GM19240 (cell line): ENCODE results near the gene RHBDL3.
"Not testable (repeated sequence)": the region's sequence is repeated elsewhere in the genome, so short reads cannot be mapped to it uniquely, and the experiment has no call there.

Source experiments
- DNase-seq: peaks from one replicate; pipeline ENCODE4 v3.0.0; 2011; ENCODE audit warnings: low spot score; ENCODE audit not compliant: insufficient read length

Gene RHBDL3

GRCh38 chr17:32323811-32324491, 58.3 kb downstream of the RHBDL3 start:
- no peak for DNase-seq

GRCh38 chr17:32327911-32328310, 62.3 kb downstream of the RHBDL3 start:
- DNase-seq, result no peak

- DNase-seq, result no peak
Measured at GRCh38 chr17:32330147-32330546, 64.5 kb downstream of the RHBDL3 start.

- no peak for DNase-seq
Measured at GRCh38 chr17:32331243-32332040, 65.8 kb downstream of the RHBDL3 start.

- DNase-seq, result no peak
Measured at GRCh38 chr17:32333187-32333586, 67.6 kb downstream of the RHBDL3 start.

- no peak for DNase-seq
Measured at GRCh38 chr17:32335046-32335445, 69.4 kb downstream of the RHBDL3 start.

GRCh38 chr17:32335687-32336086, 70.1 kb downstream of the RHBDL3 start:
- no peak for DNase-seq

GRCh38 chr17:32341141-32341856, 75.7 kb downstream of the RHBDL3 start:
- DNase-seq, result peak; percentile 24

GRCh38 chr17:32341857-32342602, 76.4 kb downstream of the RHBDL3 start, which contains the start of gene C17orf75:
Gene C17orf75 (minus strand): TSS chr17:32342173. CDS start chr17:32342139, 34 bp downstream.
- no peak for DNase-seq

- DNase-seq, result no peak
Measured at GRCh38 chr17:32342603-32343325, 77.1 kb downstream of the RHBDL3 start.

GRCh38 chr17:32345951-32346600, 80.4 kb downstream of the RHBDL3 start:
- DNase-seq, result no peak

- no peak for DNase-seq
Measured at GRCh38 chr17:32348483-32348800, 82.8 kb downstream of the RHBDL3 start.

GRCh38 chr17:32349503-32349853, 83.8 kb downstream of the RHBDL3 start:
- DNase-seq, result no peak

- peak; percentile 67 for DNase-seq
Measured at GRCh38 chr17:32349854-32350665, 84.4 kb downstream of the RHBDL3 start, which contains the start of gene ZNF207. Gene ZNF207 (plus strand): TSS chr17:32350157. CDS start chr17:32350286, 129 bp downstream.

GRCh38 chr17:32350666-32351418, 85.2 kb downstream of the RHBDL3 start:
- no peak for DNase-seq

GRCh38 chr17:32352734-32353133, 87.1 kb downstream of the RHBDL3 start:
- DNase-seq, result not testable (repeated sequence)

- no peak for DNase-seq
Measured at GRCh38 chr17:32355649-32356377, 90.2 kb downstream of the RHBDL3 start.

- DNase-seq, result no peak
Measured at GRCh38 chr17:32356378-32356743, 90.7 kb downstream of the RHBDL3 start.
